GM23338 (cell line): ENCODE measurements around the gene ZFP92. TPM values are rescaled to one million over a fixed set of nuclear protein-coding genes. Genes with fewer than 3 reads are reported as not detected.

ENCODE experiments used
- ATAC-seq: fragments of 200-7000 bp; cut with Tn5 transposase; 3 replicates; pipeline ENCODE4 v1.9.1; 2020
- DNase-seq: peaks from one replicate; pipeline ENCODE4 v3.0.0-alpha.2; 2015; ENCODE audit warnings: low spot score
- H2AFZ ChIP-seq: fragments of 200-600 bp; sonication (generic); 2 replicates; pipeline ENCODE4 v1.8.0; 2016; ENCODE audit warnings: antibody characterized with exemption, mild to moderate bottlenecking, moderate library complexity
- H3F3A ChIP-seq: fragments of 200-600 bp; sonication (generic); replicated peaks from 2 replicates; pipeline ENCODE4 v1.8.0; 2017; ENCODE audit warnings: antibody characterized with exemption, mixed run types, low read depth
- H3K27ac ChIP-seq: fragments of 200-600 bp; sonication (generic); 2 replicates; pipeline ENCODE4 v1.6.1; 2016; ENCODE audit warnings: low read depth
- H3K27me3 ChIP-seq: fragments of 200-600 bp; sonication (generic); 2 replicates; pipeline ENCODE4 v1.8.0; 2016; ENCODE audit warnings: mild to moderate bottlenecking, mixed run types, moderate library complexity; ENCODE audit not compliant: insufficient read depth
- H3K36me3 ChIP-seq: fragments of 200-600 bp; sonication (generic); 2 replicates; pipeline ENCODE4 v1.8.0; 2016; ENCODE audit warnings: mild to moderate bottlenecking; ENCODE audit not compliant: insufficient read depth
- H3K4me1 ChIP-seq: fragments of 200-600 bp; sonication (generic); 2 replicates; pipeline ENCODE4 v1.8.0; 2016; ENCODE audit warnings: mild to moderate bottlenecking, moderate library complexity; ENCODE audit not compliant: insufficient read depth
- H3K4me2 ChIP-seq: fragments of 200-600 bp; sonication (generic); 2 replicates; pipeline ENCODE4 v1.7.1; 2017; ENCODE audit warnings: mixed run types
- H3K4me3 ChIP-seq: fragments of 200-600 bp; sonication (generic); 2 replicates; pipeline ENCODE4 v1.6.1; 2016; ENCODE audit warnings: mixed run types
- H3K79me2 ChIP-seq: fragments of 200-600 bp; sonication (generic); replicated peaks from 2 replicates; pipeline ENCODE4 v1.8.0; 2017; ENCODE audit warnings: mild to moderate bottlenecking; ENCODE audit not compliant: insufficient read depth
- H3K9me2 ChIP-seq: fragments of 200-600 bp; sonication (generic); 2 replicates; pipeline ENCODE4 v1.8.0; 2017; ENCODE audit not compliant: insufficient read depth
- H4K20me1 ChIP-seq: fragments of 200-600 bp; sonication (generic); replicated peaks from 2 replicates; pipeline ENCODE4 v1.8.0; 2017; ENCODE audit warnings: mild to moderate bottlenecking; ENCODE audit not compliant: insufficient read depth
- H3K27ac Mint-ChIP-seq: 2 replicates; pipeline ENCODE4 v1.8.0; 2020; ENCODE audit warnings: inconsistent platforms, mild to moderate bottlenecking, moderate library complexity, mixed read lengths
- H3K27me3 Mint-ChIP-seq: 3 replicates; pipeline ENCODE4 v1.8.0; 2022; ENCODE audit warnings: low read depth, mild to moderate bottlenecking, moderate library complexity, mixed read lengths, inconsistent platforms; ENCODE audit not compliant: insufficient read depth, poor library complexity
- H3K36me3 Mint-ChIP-seq: 3 replicates; pipeline ENCODE4 v1.8.0; 2021; ENCODE audit warnings: low read depth, mild to moderate bottlenecking, inconsistent platforms, moderate library complexity, mixed read lengths
- H3K4me1 Mint-ChIP-seq: 3 replicates; pipeline ENCODE4 v1.8.0; 2020; ENCODE audit warnings: mild to moderate bottlenecking, inconsistent platforms, mixed read lengths
- H3K4me3 Mint-ChIP-seq: 3 replicates; pipeline ENCODE4 v1.8.0; 2021; ENCODE audit warnings: moderate library complexity, mild to moderate bottlenecking, inconsistent platforms, mixed read lengths
- H3K9me3 Mint-ChIP-seq: 3 replicates; pipeline ENCODE4 v1.8.0; 2020; ENCODE audit warnings: moderate library complexity, mild to moderate bottlenecking, inconsistent platforms, mixed read lengths
- CREB1 ChIP-seq: fragments of 250-450 bp; sonication (Bioruptor Pico); IDR thresholded peaks from 2 replicates; pipeline ENCODE4 v1.5.0; 2020; ENCODE audit warnings: low read depth, mild to moderate bottlenecking, moderate library complexity
- CTCF ChIP-seq, 2 experiments: fragments of 200-600 bp in 1 of 2; sonication (generic) in 1 of 2; conservative IDR thresholded peaks; 2 replicates each; pipeline versions ENCODE4 v1.5.1 to v1.6.1; 2016 to 2017; ENCODE audit warnings: antibody characterized with exemption in 2 of 2, low read depth in 2 of 2, mild to moderate bottlenecking in 2 of 2, moderate library complexity in 1 of 2
- ETS1 ChIP-seq: IDR thresholded peaks from 2 replicates; pipeline ENCODE4 v1.6.1; 2016; ENCODE audit warnings: antibody characterized with exemption
- EZH2 ChIP-seq: fragments of 200-600 bp; sonication (generic); IDR thresholded peaks from one replicate; pipeline ENCODE4 v1.8.0; 2017; ENCODE audit warnings: antibody characterized with exemption, mild to moderate bottlenecking, low read depth; ENCODE audit not compliant: unreplicated experiment
- EZH2phosphoT487 ChIP-seq: fragments of 200-600 bp; sonication (generic); IDR thresholded peaks from one replicate; pipeline ENCODE4 v1.8.1; 2018; ENCODE audit warnings: antibody characterized with exemption; ENCODE audit not compliant: unreplicated experiment
- JUNB ChIP-seq: IDR thresholded peaks from one replicate; pipeline ENCODE4 v1.6.1; 2016; ENCODE audit warnings: antibody characterized with exemption; ENCODE audit not compliant: unreplicated experiment
- NANOG ChIP-seq: IDR thresholded peaks from 2 replicates; pipeline ENCODE4 v1.6.1; 2016; ENCODE audit warnings: antibody characterized with exemption, borderline replicate concordance
- POLR2AphosphoS5 ChIP-seq: IDR thresholded peaks from 2 replicates; pipeline ENCODE4 v1.6.1; 2016; ENCODE audit warnings: antibody characterized with exemption, low read depth
- REST ChIP-seq: IDR thresholded peaks from one replicate; pipeline ENCODE4 v1.6.1; 2018; ENCODE audit warnings: antibody characterized with exemption; ENCODE audit not compliant: unreplicated experiment
- STAT1 ChIP-seq: IDR thresholded peaks from one replicate; pipeline ENCODE4 v1.6.1; 2016; ENCODE audit warnings: antibody characterized with exemption; ENCODE audit not compliant: unreplicated experiment
- ZNF114 ChIP-seq: fragments of 250-450 bp; sonication (Bioruptor Pico); IDR thresholded peaks from 2 replicates; pipeline ENCODE4 v1.5.0; 2020; ENCODE audit warnings: mild to moderate bottlenecking, moderate library complexity
- ZNF462 ChIP-seq: fragments of 250-450 bp; sonication (Bioruptor Pico); IDR thresholded peaks from 2 replicates; pipeline ENCODE4 v1.5.0; 2020; ENCODE audit warnings: mild to moderate bottlenecking, moderate library complexity
- polyA plus RNA-seq: library from polyadenylated mRNA; unstranded; fragments of >200 nt; fragmentation: Nextera tagmentation; extraction: Ambion mirVana; gene quantifications from 2 replicates; pipeline ENCODE4 v1.2.1, GENCODE V29; 2016
- total RNA-seq: library from RNA; depleted of rRNA; stranded (reverse); fragments of >200 nt; shearing (Covaris generic); gene quantifications from 2 replicates; pipeline ENCODE4 v1.2.3, GENCODE V29; 2014

ZFP92 gene
- total and polyA plus RNA-seq, 2 experiments from 2014 or later: 0.05 to 0.52 TPM

GRCh38 chrX:153400146-153401132, 10.8 kb upstream of the ZFP92 start:
- Mint-ChIP-seq H3K36me3 (no peaks in the 10 kb centered on the region), H3K4me1 (peaks cover 2% of the 10 kb centered on the region; the same call in 1 of the 3 replicates), H3K27me3 (no peaks in the 10 kb centered on the region), H3K27ac (no peak overlapping the region), H3K4me3 (no peak overlapping the region), H3K9me3 (no peaks in the 10 kb centered on the region; the same call in 2 of the 3 replicates)
- no peak overlapping the region for H3K4me3 ChIP-seq
- no peak overlapping the region for H3K4me2 ChIP-seq
- no peaks in the 10 kb centered on the region for H3K36me3 ChIP-seq
- H3K4me1 ChIP-seq: no peaks in the 10 kb centered on the region
- H3K27me3 ChIP-seq: no peaks in the 10 kb centered on the region
- DNase-seq (peak; percentile 76), ATAC-seq (peak; percentile 94)
- no peaks in the 10 kb centered on the region for H3K9me2 ChIP-seq
- 0 out of 2 replicates have a peak, but pooled peaks have one; percentile 14 for TF ChIP-seq CREB1 (CRISPR knock-in tag)
- TF ChIP-seq EZH2phosphoT487: no peak
- TF ChIP-seq REST: no peak
- no peak for TF ChIP-seq JUNB
- no peak for TF ChIP-seq ETS1
- TF ChIP-seq CTCF (conservative IDR thresholded peaks at IDR 0.05; ENCODE audit: low read depth in 2 of 2): peak; percentile 75 to 92
- TF ChIP-seq NANOG: no peak
- TF ChIP-seq STAT1: no peak
- no peak for TF ChIP-seq POLR2AphosphoS5
- TF ChIP-seq ZNF114 (CRISPR knock-in tag): no peak
- TF ChIP-seq ZNF462 (CRISPR knock-in tag): no peak
- no peak for TF ChIP-seq EZH2
- no peaks in the 10 kb centered on the region for H3K79me2 ChIP-seq
- no peaks in the 10 kb centered on the region for H4K20me1 ChIP-seq
- no peak overlapping the region for H2AFZ ChIP-seq
- H3K27ac ChIP-seq: no peak overlapping the region
- H3F3A ChIP-seq: no peaks in the 10 kb centered on the region
